GM12874 (cell line): ENCODE measurements around the gene KRTAP9-4.
"Not testable (repeated sequence)": the region's sequence is repeated elsewhere in the genome, so short reads cannot be mapped to it uniquely, and the experiment has no call there.

Source experiments
- CTCF ChIP-seq: IDR thresholded peaks from 2 replicates; pipeline ENCODE4 v1.5.1; 2011; ENCODE audit warnings: low read depth, mild to moderate bottlenecking, control low read depth, low read length, moderate library complexity; ENCODE audit not compliant: insufficient read depth

KRTAP9-4 gene

DNA sequence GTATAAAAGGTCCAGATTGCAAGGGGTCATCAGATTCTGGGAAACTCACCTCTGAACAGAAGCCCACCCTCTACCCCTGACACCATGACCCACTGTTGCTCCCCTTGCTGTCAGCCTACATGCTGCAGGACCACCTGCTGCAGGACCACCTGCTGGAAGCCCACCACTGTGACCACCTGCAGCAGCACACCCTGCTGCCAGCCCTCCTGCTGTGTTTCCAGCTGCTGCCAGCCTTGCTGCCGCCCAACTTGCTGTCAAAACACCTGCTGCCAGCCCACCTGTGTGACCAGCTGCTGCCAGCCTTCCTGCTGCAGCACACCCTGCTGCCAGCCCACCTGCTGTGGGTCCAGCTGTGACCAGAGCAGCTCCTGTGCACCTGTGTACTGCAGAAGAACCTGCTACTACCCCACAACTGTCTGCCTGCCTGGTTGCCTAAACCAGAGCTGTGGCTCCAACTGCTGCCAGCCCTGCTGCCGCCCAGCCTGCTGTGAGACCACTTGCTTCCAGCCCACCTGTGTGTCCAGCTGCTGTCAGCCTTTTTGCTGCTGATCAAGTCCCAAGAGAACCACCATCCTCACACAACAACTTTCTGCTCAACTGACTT, at the start of gene KRTAP9-4:
Gene KRTAP9-4, plus strand, starts transcription at position 51 of the 604 bp plus-strand sequence. Its CDS starts 34 bp downstream, at position 85.
- not testable (repeated sequence) for TF ChIP-seq CTCF

GRCh38 chr17:41211845-41212466, 37.5 kb upstream of the KRTAP9-4 start:
- no peak for TF ChIP-seq CTCF

DNA sequence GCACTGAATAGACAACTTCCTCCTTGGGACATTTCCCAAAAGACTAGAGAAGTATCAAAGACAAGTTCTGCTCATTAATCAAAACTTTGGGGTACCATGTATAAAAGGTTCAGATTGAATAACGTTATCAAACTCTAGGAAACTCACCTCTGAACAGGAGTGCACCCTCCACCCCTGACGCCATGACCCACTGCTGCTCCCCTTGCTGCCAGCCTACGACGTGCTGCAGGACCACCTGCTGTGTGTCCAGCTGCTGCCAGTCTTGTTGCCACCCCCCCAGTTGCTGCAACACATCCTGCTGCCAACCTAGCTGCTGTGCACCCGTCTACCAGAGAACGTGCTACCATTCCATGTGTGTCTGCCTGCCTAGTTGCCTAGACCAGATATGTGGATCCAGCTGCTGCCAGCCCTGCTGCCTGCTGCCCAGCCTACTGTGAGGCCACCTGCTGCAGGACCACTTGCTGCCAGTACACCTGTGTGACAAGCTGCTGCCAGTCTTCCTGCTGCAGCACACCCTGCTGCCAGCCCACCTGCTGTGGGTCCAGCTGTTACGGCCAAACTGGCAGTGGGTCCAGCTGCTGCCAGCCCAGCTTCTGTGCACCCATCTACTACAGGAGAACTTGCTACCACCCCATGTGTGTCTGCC, 36.8 kb upstream of the KRTAP9-4 start:
- no peak for TF ChIP-seq CTCF

DNA sequence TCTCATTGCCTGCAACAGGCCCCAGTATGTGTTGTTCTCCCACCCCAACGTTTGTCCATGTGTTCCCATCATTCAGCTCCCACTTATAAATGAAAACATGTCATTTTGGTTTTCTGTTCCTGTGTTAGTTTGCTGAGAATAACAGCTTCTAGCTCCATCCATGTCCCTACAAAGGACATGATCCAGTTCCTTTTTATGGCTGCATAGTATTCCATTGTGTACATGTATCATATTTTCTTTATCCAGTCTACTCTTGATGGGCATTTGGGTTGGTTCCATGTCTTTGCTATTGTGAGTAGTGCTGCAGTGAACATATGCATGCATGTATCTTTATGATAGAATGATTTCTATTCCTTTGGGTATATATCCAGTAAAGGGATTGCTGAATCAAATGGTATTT, 33.8 kb upstream of the KRTAP9-4 start:
- TF ChIP-seq CTCF = no peak

DNA sequence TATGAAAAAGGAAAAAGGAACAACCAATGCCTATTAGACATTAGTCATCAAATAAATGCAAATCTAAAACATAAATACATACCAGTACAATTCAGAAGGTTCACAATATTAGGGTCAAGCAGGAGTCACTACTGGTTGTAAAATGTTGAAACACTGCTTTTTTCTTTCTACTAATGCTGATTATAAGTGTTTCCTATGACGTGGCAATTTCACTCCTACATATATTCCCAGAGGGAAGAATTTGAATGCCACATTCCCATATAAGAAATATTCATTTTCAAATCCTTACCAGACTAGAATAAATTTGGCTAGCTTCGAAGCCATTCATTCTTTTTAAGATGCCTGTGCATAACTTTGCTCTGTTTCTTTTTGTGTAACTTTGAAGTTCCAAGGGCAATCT, 25.7 kb upstream of the KRTAP9-4 start:
- no peak for TF ChIP-seq CTCF

DNA sequence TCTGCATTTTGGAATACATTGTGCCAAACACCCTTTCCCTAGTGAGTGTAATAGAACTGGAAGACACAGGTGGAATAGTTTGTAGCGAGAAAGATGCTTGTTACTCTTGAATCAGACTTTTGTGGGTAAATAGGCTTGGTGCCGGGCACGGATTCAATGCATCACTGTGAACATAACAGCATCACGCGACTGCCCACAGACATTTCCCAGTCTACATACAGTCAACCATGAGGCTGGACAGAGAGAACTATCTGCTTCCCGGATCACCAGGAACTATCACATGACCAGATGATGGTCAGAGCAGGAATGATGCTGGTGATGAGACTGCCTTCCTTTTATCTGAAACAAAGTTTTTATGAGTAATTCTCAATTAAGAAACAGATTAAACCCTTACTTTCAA, 23.4 kb upstream of the KRTAP9-4 start:
- TF ChIP-seq CTCF = no peak

DNA sequence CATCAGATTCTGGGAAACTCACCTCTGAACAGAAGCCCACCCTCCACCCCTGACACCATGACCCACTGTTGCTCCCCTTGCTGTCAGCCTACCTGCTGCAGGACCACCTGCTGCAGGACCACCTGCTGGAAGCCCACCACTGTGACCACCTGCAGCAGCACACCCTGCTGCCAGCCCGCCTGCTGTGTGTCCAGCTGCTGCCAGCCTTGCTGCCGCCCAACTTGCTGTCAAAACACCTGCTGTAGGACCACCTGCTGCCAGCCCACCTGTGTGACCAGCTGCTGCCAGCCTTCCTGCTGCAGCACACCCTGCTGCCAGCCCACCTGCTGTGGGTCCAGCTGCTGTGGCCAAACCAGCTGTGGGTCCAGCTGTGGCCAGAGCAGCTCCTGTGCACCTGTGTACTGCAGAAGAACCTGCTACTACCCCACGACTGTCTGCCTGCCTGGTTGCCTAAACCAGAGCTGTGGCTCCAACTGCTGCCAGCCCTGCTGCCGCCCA, 22.8 kb upstream of the KRTAP9-4 start, which contains the start of gene KRTAP9-2:
Gene KRTAP9-2, plus strand, starts transcription at position 51 of the 498 bp plus-strand sequence. Its CDS starts 7 bp downstream, at position 58.
- not testable (repeated sequence) for TF ChIP-seq CTCF
